ENCODE results near the gene RBBP8NL.

- TF ChIP-seq CTCF (IDR thresholded peaks at IDR 0.05) (no peak), EP300 (IDR thresholded peaks at IDR 0.05) (no peak), POLR2A (IDR thresholded peaks at IDR 0.05; ENCODE audit: low read depth) (no peak), POLR2AphosphoS5 (IDR thresholded peaks at IDR 0.05) (no peak)
These were observed 40.0 kb downstream of the RBBP8NL start for GRCh38 chr20:62387219-62387913.

All from esophagus muscularis mucosa (tissue), 4 donors.